NT2/D1 (cell line): Measurements from ENCODE around the gene ITPR2.

Source experiments
- YY1 ChIP-seq: IDR thresholded peaks from 2 replicates; pipeline ENCODE4 v1.6.1; 2011; ENCODE audit not compliant: insufficient read length, insufficient read depth
- ZNF274 ChIP-seq: IDR thresholded peaks from 2 replicates; pipeline ENCODE4 v1.6.1; 2011; ENCODE audit warnings: mild to moderate bottlenecking, low read depth, low read length

GRCh38 chr12:26680727-26681455 lies 152.1 kb downstream of the ITPR2 start:
- TF ChIP-seq ZNF274 (no peak), YY1 (no peak)
